ENCODE measurements around the gene SNX8. TPM values are rescaled to one million over a fixed set of nuclear protein-coding genes. Genes with fewer than 3 reads are reported as not detected.

The SNX8 gene
- total and polyA plus RNA-seq, 4 experiments from 2014 or later: 6.6 to 9.9 (median 7.2) TPM

DNA sequence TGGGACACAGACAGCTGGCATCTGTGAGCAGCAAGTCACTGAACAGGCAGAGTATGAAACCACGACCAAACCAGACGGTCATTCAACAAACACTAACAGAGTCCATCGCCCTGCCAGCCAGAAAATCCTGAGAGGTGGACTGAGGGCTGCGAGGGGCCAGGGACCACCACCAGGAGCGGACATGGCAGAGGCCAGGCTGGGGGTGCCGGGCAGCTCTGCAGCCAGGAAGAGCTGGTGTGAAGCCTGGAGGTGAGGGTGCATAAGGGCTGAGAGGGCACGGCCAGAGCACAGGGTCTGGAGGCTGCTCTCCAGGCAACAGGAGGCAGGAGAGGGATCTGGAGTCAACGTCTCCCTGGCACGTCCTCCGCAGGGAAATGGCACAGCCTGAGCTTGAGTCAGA is 97.0 kb downstream of the SNX8 start:
- no peak overlapping the region for H3K27ac ChIP-seq (ENCODE audit: low read depth, low read length)
- no peak overlapping the region for H3K27ac Mint-ChIP-seq
- peaks cover 45 to 68% of the 10 kb centered on the region in 2 donors for H3K36me3 Mint-ChIP-seq
- H3K9me3 ChIP-seq (ENCODE audit: control insufficient read depth in 1 of 2, low read length in 2 of 2): no peaks in the 10 kb centered on the region
- CTCF ChIA-PET (ENCODE audit: partially characterized antibody): no interaction called here
- peaks cover 6 to 19% (median 12%) of the 10 kb centered on the region in 4 donors for H3K4me1 Mint-ChIP-seq
- DNase-seq: no peak
- POLR2A ChIA-PET (ENCODE audit: partially characterized antibody): no interaction called here
- H3K27me3 ChIP-seq (ENCODE audit: insufficient read depth, low read length): no peaks in the 10 kb centered on the region
- intact Hi-C loops (cut with micrococcal nuclease): no loop called here
- H3K4me3 ChIP-seq (ENCODE audit: low read length in 2 of 2): no peak overlapping the region
- peaks cover 27% of the 10 kb centered on the region for H3K36me3 ChIP-seq (ENCODE audit: insufficient read depth, low read length)
- H3K4me1 ChIP-seq (ENCODE audit: insufficient read depth, low read length): no peaks in the 10 kb centered on the region
- no peaks in the 10 kb centered on the region for H3K9me3 Mint-ChIP-seq
- H3K27me3 Mint-ChIP-seq: no peaks in the 10 kb centered on the region
- no peak overlapping the region for H3K4me3 Mint-ChIP-seq

- CTCF ChIA-PET (ENCODE audit: partially characterized antibody): no interaction called here
- no peak overlapping the region for H3K27ac ChIP-seq (ENCODE audit: low read depth, low read length)
- H3K4me1 Mint-ChIP-seq: peaks cover 4 to 19% (median 10%) of the 10 kb centered on the region in 4 donors
- intact Hi-C loops (cut with micrococcal nuclease): no loop called here
- H3K27ac Mint-ChIP-seq: peak overlapping the region in 1 of 7 donors; percentile 43
- H3K4me3 Mint-ChIP-seq: no peak overlapping the region
- H3K9me3 Mint-ChIP-seq: no peaks in the 10 kb centered on the region
- no peaks in the 10 kb centered on the region for H3K9me3 ChIP-seq (ENCODE audit: control insufficient read depth in 1 of 2, low read length in 2 of 2)
- H3K36me3 ChIP-seq (ENCODE audit: insufficient read depth, low read length): peaks cover 28% of the 10 kb centered on the region
- DNase-seq: no peak
- peaks cover 46 to 65% of the 10 kb centered on the region in 2 donors for H3K36me3 Mint-ChIP-seq
- no peak overlapping the region for H3K4me3 ChIP-seq (ENCODE audit: low read length in 2 of 2)
- no peaks in the 10 kb centered on the region for H3K27me3 ChIP-seq (ENCODE audit: insufficient read depth, low read length)
- H3K4me1 ChIP-seq (ENCODE audit: insufficient read depth, low read length): no peaks in the 10 kb centered on the region
- POLR2A ChIA-PET (ENCODE audit: partially characterized antibody): no interaction called here
- H3K27me3 Mint-ChIP-seq: no peaks in the 10 kb centered on the region
These were observed 98.4 kb downstream of the SNX8 start for GRCh38 chr7:2215851-2216250.

DNA sequence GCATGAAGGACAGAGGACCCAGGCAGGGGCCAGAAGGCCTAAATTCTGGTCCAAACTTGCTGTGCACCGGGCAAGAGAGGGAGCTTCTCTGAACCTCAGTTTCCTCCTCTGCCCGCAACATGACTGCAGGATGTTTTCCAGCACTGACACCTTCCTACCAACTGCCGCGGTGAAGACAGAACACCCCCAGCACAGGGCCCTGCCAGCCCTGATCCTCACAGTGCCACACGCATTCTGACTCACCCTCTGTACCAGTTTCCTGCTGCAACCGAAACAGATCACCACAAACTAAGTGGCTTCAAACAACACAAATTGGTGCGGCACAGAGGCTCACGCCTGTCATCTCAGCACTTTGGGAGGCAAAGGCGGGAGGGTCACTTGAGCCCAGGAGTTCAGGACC is 99.6 kb downstream of the SNX8 start:
- ChIA-PET POLR2A (ENCODE audit: partially characterized antibody) (no interaction called here), CTCF (ENCODE audit: partially characterized antibody) (no interaction called here)
- Mint-ChIP-seq H3K9me3 (no peaks in the 10 kb centered on the region), H3K27me3 (no peaks in the 10 kb centered on the region), H3K36me3 (peaks cover 46 to 62% of the 10 kb centered on the region in 2 donors), H3K4me1 (peaks cover 5 to 19% (median 10%) of the 10 kb centered on the region in 4 donors), H3K4me3 (no peak overlapping the region), H3K27ac (peak overlapping the region in 4 of 7 donors; percentile 12 to 67 (median 62))
- H3K27me3 ChIP-seq (ENCODE audit: insufficient read depth, low read length): no peaks in the 10 kb centered on the region
- no peaks in the 10 kb centered on the region for H3K4me1 ChIP-seq (ENCODE audit: insufficient read depth, low read length)
- H3K36me3 ChIP-seq (ENCODE audit: insufficient read depth, low read length): peaks cover 28% of the 10 kb centered on the region
- intact Hi-C loops (cut with micrococcal nuclease): no loop called here
- no peak for DNase-seq
- no peaks in the 10 kb centered on the region for H3K9me3 ChIP-seq (ENCODE audit: control insufficient read depth in 1 of 2, low read length in 2 of 2)
- H3K4me3 ChIP-seq (ENCODE audit: low read length in 2 of 2): no peak overlapping the region
- no peak overlapping the region for H3K27ac ChIP-seq (ENCODE audit: low read depth, low read length)

- H3K27me3 ChIP-seq (ENCODE audit: insufficient read depth, low read length): no peaks in the 10 kb centered on the region
- no peaks in the 10 kb centered on the region for H3K4me1 ChIP-seq (ENCODE audit: insufficient read depth, low read length)
- no peak overlapping the region for H3K27ac ChIP-seq (ENCODE audit: low read depth, low read length)
- Mint-ChIP-seq H3K9me3 (no peaks in the 10 kb centered on the region), H3K4me3 (no peak overlapping the region), H3K36me3 (peaks cover 50 to 61% of the 10 kb centered on the region in 2 donors), H3K27me3 (no peaks in the 10 kb centered on the region), H3K4me1 (peaks cover 5 to 19% (median 11%) of the 10 kb centered on the region in 4 donors), H3K27ac (peak overlapping the region in 1 of 7 donors; percentile 37)
- peaks cover 28% of the 10 kb centered on the region for H3K36me3 ChIP-seq (ENCODE audit: insufficient read depth, low read length)
- POLR2A ChIA-PET (ENCODE audit: partially characterized antibody): no interaction called here
- intact Hi-C loops (cut with micrococcal nuclease): no loop called here
- no peak overlapping the region for H3K4me3 ChIP-seq (ENCODE audit: low read length in 2 of 2)
- H3K9me3 ChIP-seq (ENCODE audit: control insufficient read depth in 1 of 2, low read length in 2 of 2): no peaks in the 10 kb centered on the region
- CTCF ChIA-PET (ENCODE audit: partially characterized antibody): no interaction called here
- no peak for DNase-seq
These were observed 100.6 kb downstream of the SNX8 start for GRCh38 chr7:2213551-2214215.

GRCh38 chr7:2212906-2213305 is 101.3 kb downstream of the SNX8 start:
- Histone ChIP-seq H3K4me1 (ENCODE audit: insufficient read depth, low read length) (no peaks in the 10 kb centered on the region), H3K27ac (ENCODE audit: low read depth, low read length) (no peak overlapping the region), H3K4me3 (ENCODE audit: low read length in 2 of 2) (no peak overlapping the region), H3K27me3 (ENCODE audit: insufficient read depth, low read length) (no peaks in the 10 kb centered on the region), H3K9me3 (ENCODE audit: control insufficient read depth in 1 of 2, low read length in 2 of 2) (no peaks in the 10 kb centered on the region), H3K36me3 (ENCODE audit: insufficient read depth, low read length) (peaks cover 34% of the 10 kb centered on the region)
- Mint-ChIP-seq H3K36me3 (peaks cover 46 to 63% of the 10 kb centered on the region in 2 donors), H3K27ac (no peak overlapping the region), H3K4me3 (no peak overlapping the region), H3K27me3 (no peaks in the 10 kb centered on the region), H3K4me1 (peaks cover 5 to 19% (median 11%) of the 10 kb centered on the region in 4 donors), H3K9me3 (no peaks in the 10 kb centered on the region)
- ChIA-PET POLR2A (ENCODE audit: partially characterized antibody) (no interaction called here), CTCF (ENCODE audit: partially characterized antibody) (no interaction called here)
- intact Hi-C loops (cut with micrococcal nuclease): no loop called here
- no peak for DNase-seq

DNA sequence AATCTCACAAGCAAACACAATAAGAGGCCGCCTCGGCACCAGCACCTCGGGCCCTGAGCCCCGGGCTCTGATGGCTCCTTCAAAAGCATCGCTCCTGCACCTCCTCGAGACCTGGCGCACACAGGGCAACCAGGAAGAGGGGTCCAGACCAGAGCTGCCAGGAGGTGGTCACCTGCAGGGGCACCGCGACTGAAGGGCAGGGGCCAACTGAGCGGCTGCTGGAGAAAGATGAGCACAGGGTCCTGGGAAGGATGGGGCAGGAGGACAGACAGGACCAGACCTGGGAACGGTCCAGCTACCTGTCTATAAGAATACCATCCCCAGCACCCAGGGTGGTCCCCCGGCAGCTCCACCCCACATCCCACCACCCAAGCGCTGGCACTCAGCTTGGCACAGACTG is 102.3 kb downstream of the SNX8 start:
- Histone ChIP-seq H3K27ac (ENCODE audit: low read depth, low read length) (no peak overlapping the region), H3K36me3 (ENCODE audit: insufficient read depth, low read length) (peaks cover 28% of the 10 kb centered on the region), H3K4me3 (ENCODE audit: low read length in 2 of 2) (no peak overlapping the region), H3K4me1 (ENCODE audit: insufficient read depth, low read length) (no peaks in the 10 kb centered on the region), H3K27me3 (ENCODE audit: insufficient read depth, low read length) (no peaks in the 10 kb centered on the region), H3K9me3 (ENCODE audit: control insufficient read depth in 1 of 2, low read length in 2 of 2) (no peaks in the 10 kb centered on the region)
- ChIA-PET POLR2A (ENCODE audit: partially characterized antibody) (no interaction called here), CTCF (ENCODE audit: partially characterized antibody) (no interaction called here)
- no peak overlapping the region for H3K4me3 Mint-ChIP-seq
- peaks cover 46 to 62% of the 10 kb centered on the region in 2 donors for H3K36me3 Mint-ChIP-seq
- intact Hi-C loops (cut with micrococcal nuclease): no loop called here
- H3K27me3 Mint-ChIP-seq: no peaks in the 10 kb centered on the region
- DNase-seq: no peak
- no peaks in the 10 kb centered on the region for H3K9me3 Mint-ChIP-seq
- H3K27ac Mint-ChIP-seq: no peak overlapping the region
- H3K4me1 Mint-ChIP-seq: peaks cover 5 to 19% (median 11%) of the 10 kb centered on the region in 4 donors

- H3K4me3 ChIP-seq (ENCODE audit: low read length in 2 of 2): no peak overlapping the region
- Mint-ChIP-seq H3K9me3 (no peaks in the 10 kb centered on the region), H3K4me1 (peaks cover 5 to 19% (median 11%) of the 10 kb centered on the region in 4 donors), H3K27me3 (no peaks in the 10 kb centered on the region), H3K27ac (no peak overlapping the region), H3K36me3 (peaks cover 44 to 59% of the 10 kb centered on the region in 2 donors), H3K4me3 (no peak overlapping the region)
- H3K36me3 ChIP-seq (ENCODE audit: insufficient read depth, low read length): peaks cover 28% of the 10 kb centered on the region
- no peaks in the 10 kb centered on the region for H3K4me1 ChIP-seq (ENCODE audit: insufficient read depth, low read length)
- no peak for DNase-seq
- no peak overlapping the region for H3K27ac ChIP-seq (ENCODE audit: low read depth, low read length)
- intact Hi-C loops (cut with micrococcal nuclease): no loop called here
- no peaks in the 10 kb centered on the region for H3K9me3 ChIP-seq (ENCODE audit: control insufficient read depth in 1 of 2, low read length in 2 of 2)
- ChIA-PET CTCF (ENCODE audit: partially characterized antibody) (no interaction called here), POLR2A (ENCODE audit: partially characterized antibody) (no interaction called here)
- no peaks in the 10 kb centered on the region for H3K27me3 ChIP-seq (ENCODE audit: insufficient read depth, low read length)
These were observed 102.9 kb downstream of the SNX8 start for GRCh38 chr7:2211259-2211880.

All from CD4-positive, alpha-beta memory T cell (primary cell).